ENCODE data around the gene BNIP3.
A peak's percentile ranks its signal among the peaks of the same experiment; 100 is the strongest.

The BNIP3 gene

DNA sequence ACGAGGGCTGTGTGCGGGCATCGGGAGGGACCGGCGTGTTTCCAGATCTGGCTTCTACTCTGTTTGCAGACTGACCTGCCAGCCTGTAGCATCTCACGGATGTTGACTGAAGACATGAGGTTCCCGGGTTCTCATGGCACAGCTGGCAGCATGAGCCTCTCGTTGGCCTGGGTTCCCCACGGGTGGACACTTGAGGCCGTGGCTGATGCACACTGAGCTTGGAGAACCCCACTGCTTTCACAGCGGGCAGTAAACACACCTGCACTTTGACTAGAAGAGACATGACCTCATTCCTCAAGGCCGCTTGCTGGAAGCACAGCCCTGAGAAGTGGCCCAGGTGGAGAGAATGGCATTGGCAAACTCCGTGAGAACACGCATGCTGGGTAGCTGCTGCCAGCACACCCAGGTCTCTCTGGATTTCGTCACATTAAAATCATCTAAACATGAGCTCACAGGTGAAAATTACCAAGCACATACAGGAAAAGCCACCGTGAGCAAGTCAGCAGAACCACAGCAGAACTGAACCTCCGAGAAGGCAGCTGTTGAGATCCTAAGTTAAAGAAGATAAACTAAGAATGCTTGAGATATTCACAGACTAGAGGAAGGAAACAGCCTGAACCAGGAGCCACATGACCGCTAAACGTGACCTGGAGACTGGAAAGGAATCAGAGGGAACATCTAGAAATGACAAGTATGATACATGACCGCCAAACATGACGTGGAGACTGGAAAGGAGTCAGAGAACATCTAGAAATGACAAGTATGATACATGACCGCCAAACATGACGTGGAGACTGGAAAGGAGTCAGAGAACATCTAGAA is 32.5 kb downstream of the BNIP3 start:
- ATAC-seq (no peak), DNase-seq (no peak)

DNA sequence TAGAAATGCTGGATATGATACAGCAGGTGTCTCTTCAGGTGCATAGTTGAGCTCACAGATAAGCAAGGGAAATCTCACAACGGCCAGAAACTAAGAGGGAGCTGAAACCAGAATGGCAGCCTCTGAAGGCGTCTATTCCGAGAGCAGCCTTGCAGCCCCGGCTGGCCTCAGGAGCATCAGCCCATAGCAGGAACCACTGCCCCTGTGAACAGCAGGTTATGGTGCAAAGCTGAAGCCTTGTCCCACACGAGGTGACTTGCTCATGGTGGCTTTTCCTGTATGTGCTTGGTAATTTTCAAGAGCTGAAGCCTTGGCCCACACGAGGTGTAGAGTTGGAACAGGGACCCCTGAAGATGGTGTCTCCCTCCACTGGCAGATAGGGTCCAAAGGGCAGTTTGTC is 33.2 kb downstream of the BNIP3 start:
- no peak for ATAC-seq
- no peak for DNase-seq

DNA sequence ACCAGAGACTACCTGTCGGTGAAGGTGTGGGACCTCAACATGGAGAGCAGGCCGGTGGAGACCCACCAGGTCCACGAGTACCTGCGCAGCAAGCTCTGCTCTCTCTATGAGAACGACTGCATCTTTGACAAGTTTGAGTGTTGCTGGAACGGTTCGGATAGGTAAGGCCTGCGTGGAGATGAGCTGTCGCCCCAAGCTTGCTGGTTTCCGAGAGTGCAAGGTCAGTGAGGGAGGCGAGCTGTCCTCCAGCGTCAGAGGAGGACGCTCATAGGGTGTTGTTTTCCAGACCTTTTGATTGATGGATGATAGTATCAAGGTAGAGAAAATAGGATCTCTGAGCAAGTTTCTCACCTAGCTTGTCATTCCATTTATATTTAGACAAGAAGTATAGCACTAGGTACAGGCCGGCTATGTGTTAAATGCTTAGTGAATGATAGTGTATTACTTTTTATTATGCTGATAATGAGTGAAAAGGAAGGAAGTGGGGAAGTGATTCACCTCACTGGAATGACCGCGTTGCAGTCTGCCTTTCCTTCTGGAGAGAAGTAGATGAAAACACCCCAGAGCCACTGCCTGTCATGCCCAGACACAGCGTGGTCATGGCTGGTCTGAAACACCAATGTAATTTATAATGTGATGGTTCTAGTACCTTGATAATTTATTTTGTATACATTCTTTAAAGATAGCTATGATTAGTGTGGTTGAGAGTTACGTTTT is 33.9 kb downstream of the BNIP3 start:
- no peak for ATAC-seq
- DNase-seq: no peak

DNA sequence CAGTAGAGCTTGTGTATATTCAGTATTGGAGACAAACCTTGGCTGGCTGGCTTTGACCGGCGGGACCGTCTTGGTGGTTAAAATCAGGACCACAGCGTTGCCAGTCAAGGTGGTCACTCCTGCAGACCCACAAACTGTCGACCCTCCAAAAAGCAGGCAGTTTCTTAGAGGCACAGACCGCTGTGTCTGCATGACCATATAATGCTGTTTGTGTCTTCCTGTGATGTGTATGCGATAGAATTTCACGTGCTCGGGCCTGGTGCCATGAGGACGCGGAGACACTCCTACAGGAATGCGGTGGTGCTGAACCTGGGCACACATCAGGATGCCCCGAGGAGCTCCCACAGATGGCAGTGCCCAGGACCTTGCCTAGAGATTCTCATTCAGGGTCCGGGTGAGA is 34.8 kb downstream of the BNIP3 start:
- DNase-seq: no peak
- no peak for ATAC-seq

DNA sequence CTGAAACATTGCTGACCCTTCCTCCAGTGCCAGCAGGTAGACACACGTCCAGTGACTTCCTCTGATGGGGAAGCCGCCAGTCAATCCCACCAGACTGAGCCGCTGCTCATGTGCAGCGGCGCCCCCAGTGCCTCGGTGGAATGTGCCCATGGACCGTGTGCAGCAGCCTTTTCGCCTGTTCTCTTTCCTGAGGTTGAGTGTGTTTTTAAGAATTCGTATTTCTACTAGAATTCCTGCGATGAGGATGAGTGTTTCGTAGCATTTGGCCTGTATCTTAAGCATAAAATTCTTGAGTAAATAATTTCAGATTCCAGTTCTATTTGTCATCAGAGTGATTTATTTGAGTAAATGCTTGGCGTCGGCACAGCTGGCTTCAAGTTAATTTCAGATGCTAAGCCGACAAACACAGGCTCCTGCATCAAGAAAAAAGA is 35.4 kb downstream of the BNIP3 start:
- ATAC-seq: no peak

DNA sequence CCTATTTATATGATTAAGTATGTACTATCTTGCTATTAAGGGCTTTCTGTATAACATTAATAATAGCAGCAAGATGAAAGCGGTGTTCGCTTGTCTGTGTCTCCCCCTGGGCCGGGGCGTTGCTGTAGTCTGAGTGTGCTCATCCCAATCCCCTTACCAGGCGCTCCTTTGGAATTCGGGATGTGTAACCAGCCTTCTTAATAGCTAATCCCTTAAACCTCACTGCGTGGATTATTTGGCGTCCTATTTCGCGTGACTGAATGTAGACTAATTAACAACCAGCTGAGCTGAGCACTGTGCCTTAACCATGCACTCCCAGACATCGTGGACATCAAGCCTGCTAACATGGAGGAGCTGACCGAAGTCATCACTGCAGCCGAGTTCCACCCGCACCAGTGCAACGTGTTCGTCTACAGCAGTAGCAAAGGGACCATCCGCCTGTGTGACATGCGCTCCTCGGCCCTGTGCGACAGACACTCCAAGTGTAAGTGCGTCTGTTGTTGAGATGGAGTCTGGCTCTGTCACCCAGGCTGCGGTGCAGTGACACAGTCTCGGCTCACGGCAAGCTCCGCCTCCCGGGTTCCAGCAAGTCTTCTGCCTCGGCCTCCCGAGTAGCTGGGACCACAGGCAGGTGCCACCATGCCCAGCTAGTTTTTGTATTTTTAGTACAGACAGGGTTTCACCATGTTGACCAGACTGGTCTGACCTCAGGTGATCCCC is 36.6 kb downstream of the BNIP3 start:
- DNase-seq (no peak), ATAC-seq (no peak)

More for the DNA sequence above, 35.4 kb downstream of the BNIP3 start:
- DNase-seq: no peak

DNA sequence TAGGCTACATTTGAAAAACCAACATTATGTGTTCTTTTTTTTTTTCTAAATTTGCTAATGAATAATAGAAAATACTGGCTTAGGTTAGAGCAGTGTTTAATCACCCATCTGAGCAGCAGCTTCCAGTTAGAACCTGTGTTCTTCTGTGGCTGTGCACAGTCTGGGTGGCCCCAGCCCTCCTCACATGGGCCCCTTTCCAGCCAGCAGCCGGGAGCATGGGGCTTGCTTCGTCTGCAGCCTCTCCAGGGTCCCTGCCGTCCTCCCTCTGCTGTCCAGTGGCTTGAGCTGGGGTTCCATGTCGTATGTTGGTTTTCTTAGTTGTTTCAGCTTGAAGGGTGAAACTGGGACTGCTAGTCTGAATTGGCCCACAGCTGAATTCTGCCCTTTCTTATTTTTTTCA is 37.3 kb downstream of the BNIP3 start:
- no peak for DNase-seq
- ATAC-seq: no peak

DNA sequence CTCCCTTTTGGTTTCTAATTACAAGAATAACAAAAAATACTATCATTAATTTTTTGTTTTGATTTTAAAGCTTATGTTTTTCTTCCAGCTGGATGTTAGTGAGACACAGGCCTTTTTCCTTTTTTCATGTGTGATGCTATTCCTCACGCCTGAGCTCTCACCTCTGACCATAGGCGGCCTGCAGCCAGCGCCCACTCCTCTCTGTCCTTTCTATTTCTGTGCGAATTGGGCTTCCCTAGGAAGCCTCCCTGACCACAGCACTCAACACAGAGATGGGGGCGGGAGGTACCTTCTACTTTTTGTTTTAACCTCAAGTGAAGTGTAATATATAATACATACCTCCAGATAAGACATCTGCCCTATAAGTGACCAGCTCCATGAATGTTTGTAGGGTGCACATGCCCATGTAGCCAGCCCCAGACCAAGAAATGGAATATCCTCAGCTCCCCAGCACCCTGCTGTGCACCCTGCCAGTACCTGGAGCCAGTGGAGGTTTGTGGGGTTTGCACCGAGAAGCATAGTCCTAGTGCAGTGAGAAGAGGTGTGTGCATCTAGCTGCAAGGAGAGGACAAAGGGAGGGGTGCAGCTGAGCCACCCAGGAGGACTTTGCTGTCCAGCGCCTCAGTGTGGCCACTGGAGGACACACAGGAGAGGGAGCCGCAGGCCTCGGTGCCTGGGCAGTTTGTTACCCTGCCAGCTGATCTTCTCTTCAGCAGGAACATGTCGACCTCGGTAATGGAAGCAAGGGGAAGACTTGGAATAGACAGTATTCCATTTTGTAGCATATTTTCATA is 38.5 kb downstream of the BNIP3 start:
- DNase-seq: no peak
- peak; percentile 23 for ATAC-seq

DNA sequence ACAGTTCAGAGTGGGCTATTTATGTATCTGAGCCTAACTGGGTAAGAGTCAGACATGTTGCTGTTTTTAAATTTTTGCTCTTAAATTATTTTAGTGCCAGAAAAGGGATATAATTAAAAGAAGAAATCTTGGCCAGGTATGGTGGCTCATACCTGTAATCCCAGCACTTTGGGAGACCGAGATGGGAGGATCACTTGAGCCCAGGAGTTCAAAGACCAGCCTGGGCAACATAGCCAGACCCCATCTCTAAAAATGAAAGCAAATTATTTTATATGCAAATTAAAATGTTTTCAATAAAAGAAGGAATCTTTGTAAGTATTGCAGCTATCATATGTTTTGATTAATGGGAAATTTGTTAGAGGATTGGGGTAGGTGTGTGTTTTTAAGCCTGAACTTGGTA is 39.3 kb downstream of the BNIP3 start:
- ATAC-seq: no peak
- DNase-seq: no peak

DNA sequence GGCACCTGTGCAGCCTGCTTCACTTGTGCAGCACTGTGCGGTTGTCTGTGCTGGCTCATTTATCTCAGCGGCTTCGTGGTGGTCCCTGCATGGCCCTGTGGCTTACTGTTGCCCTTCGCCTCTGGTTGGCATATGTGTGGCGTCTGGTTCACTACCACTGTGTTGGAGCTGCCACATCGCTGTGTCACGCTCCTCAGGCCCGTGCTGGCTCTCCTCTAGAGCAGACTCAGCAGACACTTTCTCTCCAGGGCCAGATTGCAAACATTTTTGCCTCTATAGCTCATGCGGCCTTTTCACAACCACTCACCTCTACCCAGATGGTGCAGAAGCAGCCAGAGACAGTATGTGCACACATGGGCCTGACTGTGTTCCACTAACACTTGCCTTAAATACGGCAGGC is 43.0 kb downstream of the BNIP3 start:
- DNase-seq: no peak
- ATAC-seq: no peak

DNA sequence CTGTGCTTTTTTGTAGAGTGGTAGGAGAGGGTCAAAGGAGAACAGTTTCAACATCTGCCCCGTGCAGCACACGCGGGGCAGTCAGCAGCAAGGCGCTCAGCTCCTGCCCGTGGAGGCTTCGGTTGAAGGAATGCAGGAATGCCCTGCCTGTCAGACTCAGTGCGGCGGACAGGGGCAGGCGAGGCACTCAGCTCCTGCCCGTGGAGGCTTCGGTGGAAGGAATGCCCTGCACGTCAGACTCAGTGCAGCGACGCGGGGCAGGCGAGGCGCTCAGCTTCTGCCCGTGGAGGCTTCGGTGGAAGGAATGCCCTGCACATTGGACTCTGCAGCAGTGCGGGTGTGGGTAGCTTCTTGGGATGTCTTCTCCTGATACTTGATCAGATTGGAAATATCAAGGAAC is 43.9 kb downstream of the BNIP3 start:
- ATAC-seq (no peak), DNase-seq (no peak)

DNA sequence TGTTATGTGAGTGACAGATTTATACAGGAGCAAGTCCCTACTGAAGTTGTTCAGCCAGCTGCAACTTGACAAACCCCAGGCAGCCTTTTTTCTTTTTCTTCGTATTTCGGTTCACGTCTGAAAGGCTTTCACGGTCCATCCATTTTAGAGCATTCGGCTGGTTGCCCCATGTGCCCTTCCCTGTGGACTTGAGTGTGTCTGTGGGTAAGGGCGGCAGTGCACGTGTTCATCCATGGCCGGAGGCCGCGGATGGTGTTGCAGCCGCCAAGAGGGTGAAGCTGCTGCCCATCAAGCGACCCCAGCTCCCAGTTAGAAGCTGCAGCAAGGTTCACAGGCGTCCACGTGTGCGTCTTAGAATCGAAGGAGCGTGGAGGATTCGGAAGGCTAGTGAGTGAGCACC is 45.0 kb downstream of the BNIP3 start:
- no peak for ATAC-seq
- DNase-seq: no peak

DNA sequence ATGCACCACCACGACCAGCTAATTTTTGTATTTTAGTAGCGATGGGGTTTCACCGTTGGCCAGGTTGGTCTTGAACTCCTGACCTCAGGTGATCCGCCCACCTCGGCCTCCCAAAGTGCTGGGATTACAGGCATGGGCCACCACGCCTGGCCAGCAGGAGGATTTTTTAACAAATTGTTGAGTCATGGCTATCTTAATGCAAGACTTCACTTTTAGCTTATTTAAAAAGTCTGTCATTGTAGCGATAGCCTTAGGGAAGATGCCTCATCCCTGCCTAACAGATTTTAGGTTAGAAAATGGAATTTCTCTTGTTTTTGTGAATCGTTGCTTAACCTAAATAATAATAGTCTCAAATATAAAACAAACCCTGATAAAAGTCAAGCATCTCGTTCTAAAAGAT is 45.4 kb downstream of the BNIP3 start:
- ATAC-seq (no peak), DNase-seq (no peak)

DNA sequence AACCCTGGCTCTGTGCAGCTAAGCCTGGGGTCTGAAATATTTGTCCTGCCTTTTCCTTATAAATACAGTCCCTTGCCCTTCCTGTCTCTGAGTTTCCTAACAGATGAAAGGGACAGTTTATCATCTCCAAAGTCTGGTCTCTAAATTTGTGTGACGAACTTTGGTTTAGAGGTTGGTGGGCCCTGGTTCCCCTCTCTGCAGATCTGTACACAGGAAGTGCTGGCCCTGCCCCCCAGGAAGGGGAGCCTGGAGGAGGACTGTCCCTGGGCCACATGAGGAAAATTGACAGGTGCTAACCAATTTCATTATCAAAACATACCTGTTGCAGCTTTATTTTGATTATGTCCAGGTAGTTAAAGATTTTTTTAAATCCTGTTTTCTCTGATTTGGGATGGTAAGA is 46.5 kb downstream of the BNIP3 start:
- DNase-seq (no peak), ATAC-seq (no peak)

DNA sequence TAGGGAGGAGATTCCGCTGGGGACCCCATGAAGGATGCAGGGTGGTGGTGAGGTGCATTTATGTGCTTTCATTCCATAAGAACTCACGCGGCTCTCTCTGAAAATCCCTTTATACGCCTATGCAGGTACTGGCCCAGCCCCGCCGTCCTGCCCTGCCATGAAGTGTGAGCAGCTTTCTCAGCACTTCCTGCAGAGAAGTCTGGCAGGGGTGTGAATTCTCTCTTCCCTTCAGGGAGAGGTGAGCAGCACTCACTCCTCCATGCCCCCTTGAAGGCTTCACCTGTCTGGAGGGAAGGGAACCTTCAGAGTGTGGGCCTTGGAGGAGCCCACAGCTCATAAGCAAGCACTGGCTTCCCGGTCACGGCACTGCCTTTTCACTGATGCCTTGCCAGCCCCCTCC is 47.0 kb downstream of the BNIP3 start:
- ATAC-seq (no peak), DNase-seq (no peak)

DNA sequence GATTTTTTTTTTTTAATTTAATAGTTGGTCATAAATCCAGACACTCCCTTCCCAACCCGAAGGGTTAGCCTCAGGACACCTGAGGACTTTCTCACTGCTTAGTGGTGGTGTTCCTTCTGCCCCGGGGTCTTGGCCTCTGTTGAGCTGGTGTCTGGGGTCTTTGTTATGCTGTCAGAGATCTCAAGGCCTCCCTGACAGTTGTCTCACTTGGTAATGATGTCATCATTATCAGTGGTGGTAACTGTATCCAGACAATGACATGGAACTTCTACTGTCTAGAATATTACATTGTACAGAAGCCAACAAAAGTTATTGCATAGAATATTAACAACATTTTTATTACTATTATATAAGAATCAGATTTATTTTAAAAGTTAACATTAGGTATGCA is 48.0 kb downstream of the BNIP3 start:
- no peak for ATAC-seq

DNA sequence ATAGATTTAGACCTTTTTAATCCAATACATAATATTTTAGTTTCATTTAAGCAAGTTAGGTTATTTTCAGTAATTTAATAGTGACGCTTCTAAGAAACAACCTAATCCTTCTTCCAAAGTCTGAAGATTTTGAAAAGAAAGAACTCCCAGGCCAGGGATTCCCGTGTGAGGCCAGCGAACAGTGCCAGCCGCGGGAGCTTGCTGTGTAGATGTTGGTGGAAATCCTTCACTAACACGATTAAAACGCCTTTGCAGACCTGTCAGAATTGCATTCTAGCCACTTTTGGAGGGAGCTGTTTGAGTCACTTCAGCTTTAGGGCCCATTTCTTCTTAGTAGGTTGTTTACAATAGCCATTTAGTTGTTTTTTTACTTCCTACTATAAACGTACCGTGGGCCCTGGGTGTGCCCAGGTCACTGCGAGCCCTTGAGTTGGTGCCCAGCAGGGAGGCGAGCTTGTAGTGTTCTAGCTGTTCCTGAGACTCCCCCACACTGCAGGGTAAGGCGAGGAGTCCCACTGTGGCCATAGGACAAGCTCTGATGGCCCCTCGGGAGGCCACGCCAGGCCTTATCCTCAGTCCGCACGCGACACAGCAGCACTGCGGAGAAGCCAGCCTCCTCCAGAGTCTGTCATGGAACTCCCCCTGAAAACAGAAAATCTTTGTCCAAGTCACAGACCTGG is 48.6 kb downstream of the BNIP3 start:
- ATAC-seq: no peak
- no peak for DNase-seq

More for the DNA sequence above, 48.0 kb downstream of the BNIP3 start:
- DNase-seq: no peak

DNA sequence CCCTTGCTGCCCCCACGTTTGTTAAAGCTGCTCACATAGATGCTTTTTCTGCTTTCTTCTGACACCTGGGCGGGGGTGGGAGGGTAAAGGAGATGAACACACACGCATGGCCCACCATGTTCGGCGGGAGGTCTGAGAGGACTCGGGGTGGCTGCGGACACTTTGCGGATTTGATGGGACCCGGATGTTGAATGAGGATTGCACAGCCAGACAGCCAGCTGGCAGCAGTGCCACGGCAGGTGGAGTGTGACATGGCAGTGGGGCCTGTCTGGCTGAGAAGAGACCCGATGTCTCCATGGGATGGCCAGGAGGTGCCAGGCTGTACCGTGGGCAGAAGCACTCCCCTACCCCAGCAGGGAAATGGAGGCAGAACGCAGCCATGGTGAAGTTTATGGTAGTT is 49.7 kb downstream of the BNIP3 start:
- DNase-seq: no peak
- ATAC-seq: no peak

DNA sequence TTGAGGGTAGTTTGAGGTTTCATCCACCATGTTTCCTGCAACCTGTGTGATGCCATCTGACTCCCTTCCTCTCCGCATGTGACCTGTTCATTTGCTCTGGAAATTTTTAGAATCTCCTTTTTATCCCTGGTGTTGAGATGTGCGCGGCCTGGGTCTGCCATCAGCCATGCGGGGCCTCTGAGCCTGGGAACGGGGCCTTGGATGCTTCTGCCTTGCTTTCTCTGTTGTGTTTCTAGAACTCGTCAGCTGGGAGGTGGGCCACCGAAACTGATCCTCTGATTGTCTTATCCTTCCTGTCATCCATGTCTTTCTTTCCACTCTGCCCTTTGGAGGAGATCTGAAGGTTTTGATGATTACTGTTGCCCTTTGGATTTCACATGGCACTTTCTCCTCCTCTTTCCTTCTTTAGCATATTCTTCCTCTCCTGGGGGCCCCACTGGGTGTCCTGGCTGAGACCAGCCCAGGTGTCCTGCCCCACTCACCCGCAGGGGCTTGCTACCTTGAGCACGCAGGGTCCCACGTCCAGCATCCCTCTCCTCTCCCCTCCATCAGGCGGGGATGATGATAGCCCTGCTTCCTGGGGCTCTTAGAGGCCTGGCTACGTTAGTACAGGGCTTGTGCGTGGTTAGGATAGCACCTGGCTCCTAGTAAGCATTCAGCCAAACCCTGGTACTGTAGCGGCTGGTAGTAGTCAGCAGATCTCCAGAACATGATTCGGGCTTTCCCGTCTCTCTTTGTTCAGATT is 51.0 kb downstream of the BNIP3 start:
- DNase-seq (no peak), ATAC-seq (no peak)

DNA sequence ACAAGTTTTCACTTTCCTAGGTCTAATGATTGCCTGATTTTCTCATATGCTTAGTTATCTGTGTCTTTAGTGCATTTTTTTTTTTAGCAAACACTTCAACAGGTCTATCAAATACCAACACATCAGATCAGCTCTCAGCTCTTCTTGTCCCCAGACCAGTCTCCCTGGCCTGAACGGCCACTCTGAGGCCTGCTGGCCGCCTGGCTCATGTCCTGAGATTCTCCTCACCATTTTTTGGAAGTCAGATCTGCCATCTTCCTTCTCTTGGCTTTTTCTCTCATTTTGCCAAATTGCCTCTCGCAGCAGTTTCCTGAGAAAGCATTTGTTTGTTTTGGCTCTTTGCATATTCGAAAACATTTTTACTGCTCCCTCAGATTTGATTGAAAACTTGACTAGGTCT is 51.6 kb downstream of the BNIP3 start:
- ATAC-seq: no peak

More for the DNA sequence above, 51.6 kb downstream of the BNIP3 start:
- DNase-seq: no peak

Data from stimulated activated naive CD8-positive, alpha-beta T cell treated with anti-CD3 and anti-CD28 coated beads, Interleukin-15, Interleukin-2, amounts not matched to agents 100 U/mL and 50 U/mL, for 24 hours (primary cell).